GM12892 (cell line): ENCODE data around the gene RASA3.

Experiments
- POLR2A ChIP-seq: IDR thresholded peaks from 2 replicates; pipeline ENCODE4 v1.6.1; 2011; ENCODE audit warnings: low read depth, low read length, control low read depth
- POLR2AphosphoS5 ChIP-seq: IDR thresholded peaks from 2 replicates; pipeline ENCODE4 v1.6.1; 2011; ENCODE audit warnings: low read depth, low read length, control low read depth
- TAF1 ChIP-seq: IDR thresholded peaks from 2 replicates; pipeline ENCODE4 v1.6.1; 2011; ENCODE audit warnings: low read depth, mild to moderate bottlenecking, control low read depth, low read length, borderline replicate concordance

DNA sequence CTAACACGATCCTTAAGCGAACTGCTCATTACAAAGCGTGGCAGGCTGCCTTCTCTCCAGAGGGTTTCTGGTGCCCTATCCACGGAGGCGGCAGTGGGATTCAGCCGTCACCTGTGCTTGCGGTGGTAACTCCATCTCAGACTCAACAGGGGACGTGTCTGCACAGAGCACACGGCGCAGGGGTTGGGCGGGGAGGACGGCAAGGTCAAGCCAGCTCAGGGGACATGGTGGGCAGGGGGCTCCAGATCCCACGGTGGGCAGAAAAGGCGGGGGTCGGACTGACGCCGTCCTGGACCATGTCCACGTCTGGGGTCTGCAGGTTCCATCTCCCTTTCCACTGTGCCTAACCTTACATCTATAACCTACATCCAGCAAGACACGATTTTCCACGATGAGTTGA, 70.7 kb downstream of the RASA3 start:
- TF ChIP-seq POLR2A = no peak
- TF ChIP-seq TAF1 = no peak
- no peak for TF ChIP-seq POLR2AphosphoS5
